Right ventricle myocardium inferior (tissue), 1 donor: ENCODE data around the gene ELK3. TPM values are rescaled to one million over a fixed set of nuclear protein-coding genes. Genes with fewer than 3 reads are reported as not detected.

ENCODE experiments used
- ATAC-seq: fragments of 200-7000 bp; cut with Tn5 transposase; one replicate; pipeline ENCODE4 v1.9.1; 2020; ENCODE audit warnings: mild to moderate bottlenecking, moderate library complexity
- DNase-seq: peaks from one replicate; pipeline ENCODE4 v3.0.0; 2021; ENCODE audit errors: missing footprints
- intact Hi-C: fragments of 100-400 bp; cut with DNase I; formaldehyde crosslinking; loops from one replicate; pipeline ENCODE4 v1.11.0; 2022
- total RNA-seq: library from RNA; stranded (reverse); fragmentation: NEBNext Ultra II Directional; extraction: Animal tissue kit (Norgen Biotek cat#: 25700); gene quantifications from one replicate; pipeline ENCODE4 v1.2.1, GENCODE V29; 2021
- donor health status: DM: no; HTN: yes; CAD: no; lungs with severe emphysema.

ELK3 gene
- total RNA-seq, 1 donor from 2014 or later = 20.8 TPM

GRCh38 chr12:96206936-96207662, 12.9 kb downstream of the ELK3 start:
- ATAC-seq (no peak), DNase-seq (no peak)
- intact Hi-C loops = no loop called here

GRCh38 chr12:96208346-96208745, 14.2 kb downstream of the ELK3 start:
- no peak for DNase-seq
- intact Hi-C loops = no loop called here
- no peak for ATAC-seq

GRCh38 chr12:96208801-96209549, 14.8 kb downstream of the ELK3 start:
- DNase-seq (no peak), ATAC-seq (peak; percentile 42)
- intact Hi-C loops = no loop called here

DNA sequence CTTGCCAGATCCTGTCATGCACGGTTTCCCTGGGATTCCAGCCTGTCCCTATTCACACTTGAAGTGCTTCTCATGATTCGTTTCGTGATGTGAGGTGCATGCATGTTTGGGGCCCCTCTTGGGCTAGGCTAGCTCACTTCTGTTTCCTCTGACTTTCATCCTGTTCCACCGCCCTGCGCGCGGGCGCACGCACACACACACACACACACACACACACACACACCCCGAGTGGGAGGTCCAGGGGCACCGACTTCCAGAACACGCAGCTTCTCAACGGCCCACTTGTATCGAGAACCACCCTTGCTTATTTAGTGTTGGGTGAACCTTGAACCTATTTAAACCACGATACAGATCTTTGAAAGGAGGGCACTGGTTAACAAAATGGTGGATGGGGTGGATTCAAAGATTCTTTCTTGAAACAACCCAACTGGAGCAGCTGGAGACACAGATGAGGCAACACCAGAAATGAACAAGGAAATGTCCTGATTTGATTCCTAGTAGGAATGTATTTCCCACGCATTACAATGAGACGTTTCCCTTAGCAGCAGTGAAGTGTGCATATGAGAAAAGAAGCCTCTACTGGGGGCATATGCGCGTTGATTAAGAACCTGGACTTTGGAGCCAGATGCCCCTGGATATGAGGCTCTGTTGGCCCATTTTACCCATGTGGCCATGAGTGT, 16.3 kb downstream of the ELK3 start:
- DNase-seq (no peak), ATAC-seq (no peak)
- intact Hi-C loops = loop anchor here (2.0 to 10.0 kb wide), 4 partner anchors 16 to 307 kb away; partner anchors contain the start of gene ELK3

DNA sequence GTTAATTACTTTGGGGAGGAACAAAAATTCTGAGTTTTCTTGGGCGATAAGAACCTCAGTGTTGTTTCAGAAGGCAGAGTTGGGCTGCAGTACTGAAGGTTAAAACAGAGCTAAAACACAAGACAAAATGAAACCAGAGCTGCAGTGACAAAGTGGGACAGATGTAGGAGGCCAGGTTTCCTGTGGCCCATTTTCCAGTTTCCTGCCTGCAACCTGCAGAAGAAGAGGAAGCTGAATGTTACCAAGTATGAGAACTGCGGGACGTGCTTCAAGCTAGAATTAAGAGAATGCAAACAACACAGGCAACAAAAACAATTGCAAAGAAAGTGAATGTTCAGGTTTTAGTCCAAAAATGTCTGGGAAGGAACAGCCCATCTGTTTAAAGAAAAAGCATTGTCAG, 17.8 kb downstream of the ELK3 start:
- intact Hi-C loops = loop anchor here (2.0 to 10.0 kb wide), 4 partner anchors 17 to 305 kb away; partner anchors contain the start of gene ELK3
- DNase-seq (no peak), ATAC-seq (no peak)

GRCh38 chr12:96212456-96213375, 18.5 kb downstream of the ELK3 start:
- ATAC-seq = no peak
- intact Hi-C loops = loop anchor here (5.0 to 10.0 kb wide), 2 partner anchors 282 to 305 kb away; no protein-coding TSS in a partner anchor
- no peak for DNase-seq

- DNase-seq (no peak), ATAC-seq (no peak)
- intact Hi-C loops = loop anchor here (2.0 to 10.0 kb wide), 3 partner anchors 151 to 303 kb away; no protein-coding TSS in a partner anchor
Measured at GRCh38 chr12:96213869-96214268, 19.7 kb downstream of the ELK3 start.

GRCh38 chr12:96215919-96216273, 21.7 kb downstream of the ELK3 start:
- intact Hi-C loops = loop anchor here (2.0 to 10.0 kb wide), 3 partner anchors 153 to 279 kb away; partner anchors contain the start of gene CDK17
- no peak for ATAC-seq
- no peak for DNase-seq

DNA sequence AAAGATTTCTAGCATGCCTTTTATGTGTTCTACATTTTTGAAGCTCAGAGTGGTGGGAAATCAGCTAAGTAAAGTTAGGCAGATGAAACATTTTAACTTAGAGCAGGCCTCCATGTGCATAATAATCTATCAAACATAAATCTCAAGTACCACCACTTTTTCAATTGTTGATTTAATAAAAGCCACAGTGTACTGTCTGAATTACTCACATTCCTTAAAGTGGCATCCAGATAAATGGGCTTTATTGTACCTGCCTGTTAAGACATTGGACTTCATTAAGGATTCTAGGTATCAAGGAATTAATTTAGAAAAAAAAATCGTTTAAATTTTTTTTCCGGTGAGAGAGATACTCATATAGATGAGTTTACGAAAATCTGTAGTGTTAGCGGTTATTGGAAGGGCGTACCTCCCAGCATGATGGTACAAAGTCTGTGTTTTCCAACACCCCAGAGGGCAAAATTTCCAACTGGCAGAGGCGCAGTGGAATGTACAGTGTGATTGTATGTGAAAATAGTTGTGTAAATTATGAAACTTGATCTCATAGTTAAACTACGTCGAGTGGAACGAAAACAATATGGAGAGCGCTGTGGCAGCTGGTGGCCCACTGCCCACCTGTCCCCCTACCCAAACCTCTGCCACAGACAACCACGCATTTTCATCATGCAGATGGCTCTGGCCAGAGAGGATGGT, 25.0 kb downstream of the ELK3 start:
- ATAC-seq (no peak), DNase-seq (no peak)
- intact Hi-C loops = loop anchor here (5.0 to 10.0 kb wide), 2 partner anchors 183 to 276 kb away; partner anchors contain the start of gene CDK17

GRCh38 chr12:96219700-96220206, 25.6 kb downstream of the ELK3 start:
- intact Hi-C loops = loop anchor here (5.0 to 10.0 kb wide), 2 partner anchors 183 to 275 kb away; partner anchors contain the start of gene CDK17
- DNase-seq (no peak), ATAC-seq (no peak)

- intact Hi-C loops = loop anchor here (1.0 kb wide), 2 partner anchors 13 to 18 kb away; no protein-coding TSS in a partner anchor
- ATAC-seq = peak; percentile 95
- peak; percentile 80 for DNase-seq
Measured at GRCh38 chr12:96220902-96221301, 26.7 kb downstream of the ELK3 start.

GRCh38 chr12:96221391-96221790, 27.2 kb downstream of the ELK3 start:
- ATAC-seq (no peak), DNase-seq (no peak)
- intact Hi-C loops = loop anchor here (1.0 kb wide), 2 partner anchors 13 to 18 kb away; no protein-coding TSS in a partner anchor

DNA sequence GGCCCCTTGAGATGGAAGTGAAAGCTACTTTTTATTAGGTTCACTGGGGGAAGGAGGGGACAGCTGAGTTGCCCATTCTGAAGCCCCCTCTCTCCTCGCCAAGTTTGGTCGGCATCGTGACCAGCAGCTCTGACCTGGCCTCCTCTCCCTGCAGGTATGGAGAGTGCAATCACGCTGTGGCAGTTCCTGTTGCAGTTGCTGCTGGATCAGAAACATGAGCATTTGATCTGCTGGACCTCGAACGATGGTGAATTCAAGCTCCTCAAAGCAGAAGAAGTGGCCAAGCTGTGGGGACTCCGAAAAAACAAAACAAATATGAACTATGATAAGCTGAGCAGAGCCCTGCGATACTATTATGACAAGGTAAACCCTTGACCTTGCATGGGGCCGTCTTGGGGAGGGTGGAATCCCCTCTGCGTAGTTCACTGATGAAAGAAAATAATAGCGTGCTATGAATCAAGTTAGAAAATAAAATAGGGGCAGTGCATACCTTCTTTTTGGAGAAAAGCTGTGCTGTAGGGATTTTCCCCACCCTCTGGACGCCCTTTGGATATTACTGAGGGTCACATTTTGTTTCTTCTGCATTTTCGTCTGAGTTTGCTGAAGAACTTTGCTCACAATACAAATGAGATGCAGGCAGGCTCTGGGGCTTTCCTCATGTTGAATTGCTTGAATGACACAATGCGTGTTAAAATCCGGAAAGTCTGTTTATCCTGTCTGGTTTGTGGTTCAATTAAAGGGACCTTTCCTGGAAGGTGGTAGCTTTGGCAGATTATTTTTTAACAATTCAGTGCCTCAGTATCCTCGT, 29.4 kb downstream of the ELK3 start:
- intact Hi-C loops = no loop called here
- ATAC-seq (no peak), DNase-seq (no peak)

- intact Hi-C loops = no loop called here
- ATAC-seq (no peak), DNase-seq (no peak)
Measured at GRCh38 chr12:96224219-96224615, 30.0 kb downstream of the ELK3 start.

GRCh38 chr12:96225044-96225855, 31.1 kb downstream of the ELK3 start:
- no peak for ATAC-seq
- no peak for DNase-seq
- intact Hi-C loops = no loop called here

- ATAC-seq (no peak), DNase-seq (no peak)
- intact Hi-C loops = no loop called here
Measured at GRCh38 chr12:96225994-96226399, 31.8 kb downstream of the ELK3 start.
